H1 (cell line): ENCODE results near the gene CDC7.

Experiments
- BCL11A ChIP-seq, 2 experiments: IDR thresholded peaks; one replicate each; pipeline ENCODE4 v1.6.1; 2011; ENCODE audit warnings: low read depth in 2 of 2, low read length in 2 of 2, mild to moderate bottlenecking in 2 of 2
- BRCA1 ChIP-seq: IDR thresholded peaks from 2 replicates; pipeline ENCODE4 v1.6.1; 2012; ENCODE audit warnings: low read depth, low read length, improper control_type of control experiment
- POLR2A ChIP-seq, 2 experiments: IDR thresholded peaks; 1 replicate in 1 of 2; 2 replicates in 1 of 2; pipeline ENCODE4 v1.6.1; 2011; ENCODE audit warnings: low read depth in 2 of 2, low read length in 2 of 2, mild to moderate bottlenecking in 2 of 2; ENCODE audit errors: control extremely low read depth in 1 of 2
- TF ChIP-seq, protein P1 (sequence below): IDR thresholded peaks from 2 replicates; pipeline ENCODE4 v1.6.1; 2011; ENCODE audit warnings: low read length, improper control_type of control experiment

DNA sequence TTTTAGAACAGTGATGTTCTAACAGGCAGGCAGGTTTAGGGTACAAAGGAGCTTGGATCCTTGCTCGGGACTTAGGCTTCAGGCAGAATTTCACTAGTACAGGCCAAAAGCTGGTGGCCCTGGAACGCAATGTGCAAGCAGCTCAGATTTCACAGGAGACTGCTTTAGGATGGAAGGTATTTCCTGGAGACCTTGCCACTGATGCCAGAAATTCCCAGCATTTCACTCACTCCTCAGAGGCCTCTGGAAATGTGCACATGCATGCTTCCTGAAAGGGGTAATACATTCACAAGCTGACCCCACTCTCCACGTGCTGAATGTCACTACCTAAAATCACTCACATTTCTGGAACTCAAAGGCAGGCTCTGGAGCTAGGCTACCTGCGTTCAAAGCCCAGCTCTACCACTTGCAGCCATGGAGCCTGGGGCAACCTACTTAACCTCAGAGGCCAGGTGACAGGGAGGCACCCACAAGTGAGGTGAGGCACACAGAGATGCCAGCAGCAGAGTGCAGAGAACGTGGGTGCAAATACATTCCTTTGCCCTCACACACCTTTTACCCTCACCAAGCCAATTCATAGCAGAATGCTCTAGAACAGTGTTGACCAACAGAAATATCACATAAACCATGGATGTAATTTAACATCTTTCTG, 56.5 kb downstream of the CDC7 start:
- no peak for TF ChIP-seq POLR2A (IDR thresholded peaks at IDR 0.05; ENCODE audit: control extremely low read depth in 1 of 2, low read depth in 2 of 2, low read length in 2 of 2)
- TF ChIP-seq, protein P1, sequence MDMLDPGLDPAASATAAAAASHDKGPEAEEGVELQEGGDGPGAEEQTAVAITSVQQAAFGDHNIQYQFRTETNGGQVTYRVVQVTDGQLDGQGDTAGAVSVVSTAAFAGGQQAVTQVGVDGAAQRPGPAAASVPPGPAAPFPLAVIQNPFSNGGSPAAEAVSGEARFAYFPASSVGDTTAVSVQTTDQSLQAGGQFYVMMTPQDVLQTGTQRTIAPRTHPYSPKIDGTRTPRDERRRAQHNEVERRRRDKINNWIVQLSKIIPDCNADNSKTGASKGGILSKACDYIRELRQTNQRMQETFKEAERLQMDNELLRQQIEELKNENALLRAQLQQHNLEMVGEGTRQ: no peak
- no peak for TF ChIP-seq BCL11A (IDR thresholded peaks at IDR 0.05; ENCODE audit: low read depth in 2 of 2, low read length in 2 of 2)
- TF ChIP-seq BRCA1: no peak
